Cerebellar nuclear complex (tissue), 1 donor: ENCODE data around the gene RILPL1.
"Not testable (repeated sequence)": the region's sequence is repeated elsewhere in the genome, so short reads cannot be mapped to it uniquely, and the experiment has no call there.

Experiments used
- DNase-seq, 2 experiments: peaks; one replicate each; lab custom pipeline; 2025; lab: John Stamatoyannopoulos, UW

The RILPL1 gene

GRCh38 chr12:123530668-123531067, 2.9 kb downstream of the RILPL1 start:
- DNase-seq, result no peak

- no peak for DNase-seq
Observed at GRCh38 chr12:123529686-123530085, 3.8 kb downstream of the RILPL1 start.

GRCh38 chr12:123528858-123529257, 4.7 kb downstream of the RILPL1 start:
- DNase-seq, result no peak

GRCh38 chr12:123526542-123527080, 6.9 kb downstream of the RILPL1 start:
- no peak for DNase-seq

- DNase-seq, result no peak
Observed at GRCh38 chr12:123524378-123524777, 9.1 kb downstream of the RILPL1 start.

- DNase-seq, result no peak
Observed at GRCh38 chr12:123523518-123523917, 10.0 kb downstream of the RILPL1 start.

- no peak for DNase-seq
Observed at GRCh38 chr12:123522164-123522563, 11.4 kb downstream of the RILPL1 start.

GRCh38 chr12:123520567-123521474, 12.7 kb downstream of the RILPL1 start:
- no peak for DNase-seq

- no peak for DNase-seq
Observed at GRCh38 chr12:123519141-123520001, 14.1 kb downstream of the RILPL1 start.

- no peak for DNase-seq
Observed at GRCh38 chr12:123516216-123516780, 17.2 kb downstream of the RILPL1 start.

- DNase-seq, result not testable (repeated sequence)
Observed at GRCh38 chr12:123514582-123515221, 18.8 kb downstream of the RILPL1 start.

GRCh38 chr12:123513805-123514204, 19.7 kb downstream of the RILPL1 start:
- no peak for DNase-seq

- DNase-seq, result no peak
Observed at GRCh38 chr12:123512838-123513665, 20.5 kb downstream of the RILPL1 start.

GRCh38 chr12:123506843-123507236, 26.7 kb downstream of the RILPL1 start:
- DNase-seq, result no peak

- DNase-seq, result no peak
Observed at GRCh38 chr12:123506059-123506842, 27.3 kb downstream of the RILPL1 start.

- DNase-seq, result no peak
Observed at GRCh38 chr12:123502163-123502704, 31.3 kb downstream of the RILPL1 start.

- no peak for DNase-seq
Observed at GRCh38 chr12:123499332-123499731, 34.2 kb downstream of the RILPL1 start.

- DNase-seq, result no peak
Observed at GRCh38 chr12:123498126-123498825, 35.2 kb downstream of the RILPL1 start.

GRCh38 chr12:123497065-123497464, 36.5 kb downstream of the RILPL1 start:
- DNase-seq, result no peak
